HG02610 (cell line): ENCODE results near the gene MAGI1.
A peak's percentile ranks its signal among the peaks of the same experiment; 100 is the strongest.
"Not testable (repeated sequence)": the region's sequence is repeated elsewhere in the genome, so short reads cannot be mapped to it uniquely, and the experiment has no call there.

Source experiments
- ATAC-seq: cut with Tn5 transposase; IDR thresholded peaks from one replicate; pipeline ENCODE4 v1.9.1; 2021; ENCODE audit warnings: mild to moderate bottlenecking, moderate library complexity; ENCODE audit not compliant: unreplicated experiment

Gene MAGI1

DNA sequence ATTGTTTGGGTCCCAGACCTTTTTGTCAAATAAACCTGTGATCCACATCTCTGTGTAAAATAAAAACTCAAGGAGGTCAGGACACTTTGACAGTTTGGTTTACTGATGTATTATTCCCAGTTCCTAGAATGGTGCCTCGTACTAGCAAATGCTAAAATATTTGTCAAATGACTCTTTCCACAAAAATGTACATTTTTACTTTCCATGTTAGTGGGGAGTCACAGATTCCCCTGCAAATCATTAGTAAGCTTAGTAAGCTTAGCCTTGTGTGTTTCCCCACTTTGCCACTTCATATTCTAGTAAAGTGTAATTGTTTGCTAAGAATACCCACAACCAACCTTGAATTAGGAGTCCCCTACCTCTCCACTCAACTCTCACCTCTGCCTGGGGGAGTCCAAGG is 2.4 kb upstream of the MAGI1 start:
- no peak for ATAC-seq

DNA sequence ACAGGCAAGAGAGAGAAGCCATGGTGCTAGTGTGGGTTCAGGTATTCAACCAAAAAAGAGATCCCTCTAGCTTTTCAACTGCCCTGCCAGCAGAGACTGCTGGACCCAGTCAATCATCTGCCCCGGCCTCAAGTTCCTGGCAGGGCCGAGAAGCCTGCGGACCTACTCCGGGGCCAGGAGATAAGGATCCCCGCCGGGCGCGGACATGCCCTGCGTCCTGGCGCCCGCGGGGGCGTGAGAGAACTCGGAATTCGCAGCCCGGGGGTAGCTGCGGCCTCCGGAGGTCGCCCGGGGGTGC is 821 bp upstream of the MAGI1 start:
- no peak for ATAC-seq

DNA sequence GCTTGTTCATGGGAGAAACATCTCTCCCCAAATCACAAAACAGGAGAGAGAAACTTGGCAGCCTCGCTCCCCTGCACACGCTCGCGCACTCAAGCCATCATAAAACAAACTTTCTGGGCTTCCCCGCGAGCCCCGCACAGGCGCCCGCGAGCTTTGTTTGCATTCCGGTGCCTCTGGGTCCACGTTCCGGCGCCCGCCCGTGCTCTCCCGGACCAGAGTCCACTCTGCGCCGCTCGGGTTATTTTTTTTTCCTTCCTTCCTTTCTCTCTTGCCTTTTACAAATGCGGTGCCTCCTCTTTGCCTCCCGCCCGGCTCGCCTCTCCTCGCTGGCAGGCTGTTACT is 363 bp downstream of the MAGI1 start:
- peak; percentile 14 for ATAC-seq

DNA sequence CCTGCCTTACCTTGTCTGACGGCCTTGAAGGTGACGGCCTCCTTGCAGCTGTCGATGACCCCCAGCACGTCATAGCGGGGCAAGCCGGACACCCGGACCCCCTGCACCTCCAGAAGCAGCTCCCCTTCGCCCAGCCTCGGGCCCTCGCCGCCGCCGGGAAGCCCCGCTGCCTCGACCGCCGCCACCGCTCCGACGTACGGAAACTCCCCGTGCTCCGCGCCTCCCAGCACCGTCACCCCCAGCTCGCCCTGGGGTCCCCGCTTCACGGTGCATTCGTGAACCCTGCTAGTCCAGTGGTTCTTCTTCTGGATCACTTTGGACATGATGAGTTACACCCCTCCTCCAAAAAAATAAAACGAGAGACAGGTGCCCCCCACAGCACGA is 740 bp downstream of the MAGI1 start:
- no peak for ATAC-seq

DNA sequence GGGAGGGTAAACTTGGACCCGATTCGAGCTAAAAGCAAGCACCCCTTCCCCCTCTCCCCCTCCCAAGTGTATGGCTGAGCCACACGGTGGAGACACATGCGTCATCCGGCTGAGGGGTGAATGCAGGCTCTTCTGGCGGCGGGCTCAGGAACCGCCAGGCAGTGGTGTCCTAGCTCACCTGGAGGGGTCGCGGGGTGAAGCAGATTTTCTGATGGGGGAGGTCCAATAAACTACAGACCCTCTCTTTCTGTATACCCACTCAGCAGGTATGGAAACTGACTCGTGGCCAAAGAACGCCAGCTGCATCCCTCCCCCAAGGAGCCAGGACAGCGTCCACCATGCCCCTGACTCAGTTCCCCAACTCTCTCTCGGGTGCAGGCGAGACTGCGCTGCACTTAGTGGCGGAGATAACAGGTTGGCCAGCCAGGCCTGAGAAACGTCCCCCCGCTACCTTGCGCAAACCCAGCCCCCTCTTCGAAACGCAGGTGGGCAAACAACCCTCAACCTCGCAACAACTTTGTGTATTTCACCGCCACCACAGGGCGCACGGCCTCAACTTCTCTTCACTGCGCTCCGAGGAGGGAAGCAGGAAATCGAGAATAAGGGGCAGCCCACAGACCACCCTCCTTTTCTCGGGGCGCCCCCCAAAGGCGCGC is 1.3 kb downstream of the MAGI1 start:
- no peak for ATAC-seq

DNA sequence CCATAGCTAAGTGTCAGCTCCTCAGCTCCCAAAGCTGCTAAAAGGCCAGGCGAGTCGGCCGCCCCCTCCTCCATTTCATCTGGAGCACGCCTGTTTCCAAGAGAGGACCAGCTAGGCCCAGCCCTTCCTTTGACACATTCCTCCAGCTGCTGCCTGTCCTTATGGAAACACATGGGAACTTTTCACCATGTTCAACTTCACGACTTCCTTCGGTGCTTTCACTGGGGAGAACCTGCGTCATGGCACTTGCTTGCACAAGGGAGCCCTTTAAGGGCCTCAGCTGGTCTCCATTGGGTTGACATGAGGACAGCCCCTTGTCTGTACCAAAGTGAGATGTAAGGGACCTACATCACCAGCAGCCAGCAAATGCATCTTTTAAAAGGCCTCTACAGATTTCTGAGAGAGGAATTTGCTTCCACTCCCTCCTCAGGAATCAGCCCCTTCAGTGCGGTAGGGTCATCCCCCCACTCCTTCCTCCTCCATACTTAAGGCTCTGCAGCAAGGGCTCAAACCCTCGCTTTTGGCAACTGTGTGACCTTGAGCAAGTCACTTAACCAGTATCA is 2.1 kb downstream of the MAGI1 start:
- no peak for ATAC-seq

DNA sequence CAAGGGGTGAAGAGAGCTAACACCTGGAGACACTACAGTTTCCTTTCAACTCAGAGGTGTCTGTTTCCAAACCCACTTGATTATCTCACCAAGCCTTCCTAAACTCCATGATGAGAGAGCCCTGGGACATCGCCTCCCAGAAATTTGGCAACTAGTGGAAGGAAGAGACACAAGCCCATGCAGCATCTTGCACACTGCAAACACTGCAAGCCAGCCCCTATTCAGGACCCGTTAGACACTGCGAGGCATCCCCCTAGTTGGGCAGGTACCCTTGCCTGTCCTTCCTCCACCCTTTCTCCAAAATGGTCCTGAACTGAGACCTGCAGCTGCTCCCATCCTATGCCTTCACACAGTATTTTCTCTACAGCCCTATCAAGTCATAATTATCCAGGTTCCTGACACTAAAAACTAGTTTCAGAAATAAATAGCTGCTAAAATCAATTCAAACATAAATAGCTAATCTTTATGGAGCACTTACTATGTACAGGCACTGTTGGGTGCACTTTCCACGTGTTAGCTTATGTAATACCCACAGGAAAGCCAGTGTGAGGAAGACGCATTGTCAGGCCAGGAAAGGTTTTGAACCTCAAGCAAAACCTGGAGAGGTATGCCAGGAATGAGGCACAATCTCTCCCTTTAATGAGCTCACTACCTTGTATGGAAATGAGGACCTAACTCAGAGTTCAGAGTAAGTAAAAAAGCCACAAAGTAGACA is 2.8 kb downstream of the MAGI1 start:
- no peak for ATAC-seq

DNA sequence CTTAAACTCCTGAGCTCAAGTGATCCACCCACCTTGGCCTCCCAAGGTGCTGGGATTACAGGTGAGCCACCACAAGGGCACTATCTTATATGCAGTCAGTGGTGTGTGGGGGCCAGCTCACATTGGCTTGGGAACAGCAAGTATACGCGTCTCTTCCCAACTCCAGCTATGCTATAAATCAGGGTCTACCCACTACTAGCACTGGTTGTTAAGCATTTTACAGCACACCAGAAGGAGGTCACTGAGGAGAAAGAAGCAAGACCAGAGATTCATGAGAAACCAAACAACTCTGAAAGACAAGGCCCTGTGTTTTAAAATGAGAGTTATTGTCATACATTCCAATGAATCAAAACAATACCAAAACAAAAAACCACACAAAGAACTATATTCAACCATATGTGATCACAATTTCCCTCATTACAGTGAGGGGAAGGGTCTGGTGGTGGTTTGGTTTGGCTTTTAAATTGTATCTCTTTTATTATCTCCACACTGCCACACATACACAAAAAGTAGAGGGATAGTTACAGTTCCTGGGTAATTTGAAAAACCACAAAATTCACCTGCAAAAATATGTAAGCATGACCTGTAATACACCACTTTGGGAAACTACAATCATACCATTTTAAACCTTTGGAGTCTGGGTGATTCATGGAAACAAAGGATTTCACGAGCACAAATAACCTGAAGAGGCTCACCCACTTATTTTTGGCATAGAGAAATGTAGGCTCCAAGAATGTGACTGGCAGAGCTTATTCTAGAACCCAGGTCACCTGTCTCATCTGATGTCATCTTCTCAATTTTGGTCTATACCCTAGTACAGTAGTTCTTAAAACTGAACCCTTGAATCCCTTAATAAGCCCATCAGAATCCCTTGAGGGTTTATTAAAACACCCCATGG is 5.2 kb downstream of the MAGI1 start:
- peak; percentile 52 for ATAC-seq

DNA sequence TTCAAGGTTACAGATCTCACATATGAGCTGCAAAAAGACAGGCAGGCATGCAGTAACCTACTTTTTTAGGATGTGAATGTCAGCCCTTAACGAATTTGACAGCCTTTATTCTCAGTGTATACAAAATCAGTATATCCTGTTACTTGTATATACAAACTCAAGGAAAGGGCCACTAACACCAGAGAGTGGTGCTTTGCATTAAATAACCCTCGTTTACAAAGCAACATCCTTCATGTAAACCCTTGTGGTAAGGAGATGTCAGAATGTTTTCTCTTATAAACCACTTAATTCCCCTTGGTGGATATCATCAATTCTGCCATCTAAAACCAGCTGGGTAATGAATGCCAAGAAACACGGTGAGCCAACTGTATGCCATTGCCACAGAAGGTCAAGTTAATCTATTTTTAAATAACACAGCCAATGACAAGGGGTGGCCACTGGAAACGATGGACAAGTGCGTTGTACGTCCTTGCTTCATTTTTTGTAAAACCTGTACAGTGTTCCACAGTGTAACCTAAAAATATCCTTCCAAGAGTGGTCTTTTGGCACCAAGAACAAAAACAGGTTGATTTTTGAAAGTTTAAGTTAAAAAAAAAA is 7.5 kb downstream of the MAGI1 start:
- ATAC-seq = no peak

DNA sequence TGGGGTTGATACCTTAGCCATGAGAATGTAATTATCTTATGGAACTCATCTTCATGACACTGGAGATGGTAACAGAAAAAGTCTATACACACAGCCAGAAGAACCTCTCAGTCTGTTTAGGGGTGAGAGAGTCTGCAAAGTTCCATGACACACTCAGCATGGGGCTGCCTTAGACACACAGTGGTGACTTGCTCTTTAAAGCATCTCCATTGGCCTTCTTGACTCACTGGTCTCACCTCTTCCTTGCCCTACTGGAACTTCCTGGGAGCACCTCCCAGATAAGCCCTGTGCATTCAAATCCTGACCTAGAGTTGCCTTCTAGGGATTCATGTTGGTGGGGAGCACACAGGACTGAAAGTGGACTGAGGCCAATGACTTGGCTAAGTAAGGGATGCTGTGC is 9.3 kb downstream of the MAGI1 start:
- ATAC-seq = no peak

DNA sequence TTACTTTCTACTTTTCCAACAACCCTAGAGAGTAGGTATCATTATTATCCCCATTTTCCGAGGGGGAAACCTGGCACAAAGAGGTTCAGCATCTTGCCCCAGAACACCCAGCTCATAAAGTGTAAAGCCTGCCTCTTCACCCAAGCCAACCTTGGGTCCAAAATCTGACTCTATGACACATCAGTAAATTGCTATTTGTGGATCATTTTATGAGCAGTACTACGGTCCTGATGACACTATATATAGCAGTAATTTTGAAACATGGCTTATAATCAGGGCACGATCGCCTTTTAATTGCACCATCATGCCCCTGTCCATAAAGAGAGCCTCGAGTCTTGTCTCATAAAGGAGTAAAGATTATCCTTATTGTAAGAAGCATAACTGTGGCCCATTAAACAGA is 9.7 kb downstream of the MAGI1 start:
- no peak for ATAC-seq

DNA sequence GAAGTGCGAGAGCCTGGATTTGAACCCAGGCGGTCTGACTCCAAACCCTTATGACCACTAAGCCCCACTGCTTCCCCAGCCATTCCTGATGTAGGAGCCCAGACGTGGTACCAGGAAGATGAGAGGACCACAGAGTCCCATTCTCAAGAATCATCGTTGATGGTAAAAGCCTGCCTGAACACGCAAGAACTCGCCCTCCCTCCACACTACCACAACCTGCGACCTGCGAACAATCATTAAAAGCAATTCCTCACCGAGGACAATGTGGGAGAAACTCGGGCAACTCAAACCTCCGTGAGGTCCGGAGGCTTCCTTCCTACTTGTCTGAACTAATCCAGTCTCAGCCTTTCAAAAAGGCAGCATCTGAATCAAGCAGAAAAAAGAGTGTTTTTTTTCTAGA is 10.3 kb downstream of the MAGI1 start:
- ATAC-seq = no peak

DNA sequence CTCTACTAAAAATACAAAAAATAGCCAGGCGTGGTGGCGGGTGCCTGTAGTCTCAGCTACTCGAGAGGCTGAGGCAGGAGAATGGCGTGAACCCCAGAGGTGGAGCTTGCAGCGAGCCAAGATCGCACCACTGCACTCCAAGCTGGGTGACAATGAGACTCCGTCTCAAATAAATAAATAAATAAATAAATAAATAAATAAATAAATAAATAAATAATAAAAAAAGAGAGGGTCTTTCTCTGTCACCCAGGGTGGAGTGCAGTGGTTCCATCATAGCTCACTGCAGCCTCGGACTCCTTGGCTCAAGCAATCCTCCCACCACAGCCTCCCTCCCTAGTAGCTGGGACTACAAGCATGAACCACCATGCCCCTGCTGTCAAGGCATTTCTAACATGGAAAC is 11.6 kb downstream of the MAGI1 start:
- ATAC-seq = not testable (repeated sequence)

DNA sequence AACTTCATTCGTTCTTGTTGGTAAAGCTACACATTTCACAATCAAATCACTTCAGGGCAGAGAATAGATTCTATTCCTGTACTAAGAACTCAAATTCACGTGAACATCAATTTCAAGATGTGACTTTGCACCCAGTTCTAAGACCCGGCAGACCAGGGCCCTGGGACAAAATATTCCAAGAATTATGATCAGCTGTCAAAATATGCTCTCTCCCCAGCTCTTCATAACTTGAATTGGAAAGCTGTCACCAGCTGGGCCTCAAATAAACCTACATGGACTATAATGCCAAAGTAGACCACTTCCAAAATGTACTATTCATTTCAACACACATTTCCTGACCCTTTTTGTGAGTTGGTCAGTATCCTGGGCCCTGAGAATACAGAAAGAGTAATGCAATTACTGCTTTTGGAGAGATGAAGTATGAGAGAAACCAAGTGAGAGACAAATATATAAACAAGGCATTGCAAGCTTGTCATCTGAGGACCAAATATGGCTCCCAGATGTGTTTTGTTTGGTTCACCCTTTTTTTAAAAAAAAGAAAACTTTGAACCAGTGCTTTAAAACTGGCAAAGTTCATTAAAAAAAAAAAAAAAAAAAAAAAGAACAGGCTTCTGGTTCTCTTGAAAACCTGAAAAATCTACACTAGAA is 14.9 kb downstream of the MAGI1 start:
- ATAC-seq = no peak

DNA sequence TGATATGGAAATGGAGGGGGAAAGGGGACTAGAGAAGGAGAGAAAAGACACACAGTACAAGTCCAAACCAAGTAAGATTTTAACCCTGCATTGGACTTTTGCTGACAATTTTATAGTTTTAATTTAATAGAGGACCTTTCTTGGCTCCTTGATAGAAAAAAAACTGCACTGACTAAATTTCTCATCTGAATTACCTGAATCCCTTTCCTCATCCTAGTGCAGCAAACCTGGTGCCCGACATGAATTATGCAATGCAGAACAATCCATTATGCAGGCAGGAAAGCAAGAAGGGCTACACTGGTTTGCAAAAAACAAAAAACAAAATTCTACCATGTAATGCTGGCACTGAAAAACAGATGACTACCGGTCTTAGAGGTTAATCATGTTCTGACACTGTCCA is 15.5 kb downstream of the MAGI1 start:
- ATAC-seq = no peak

DNA sequence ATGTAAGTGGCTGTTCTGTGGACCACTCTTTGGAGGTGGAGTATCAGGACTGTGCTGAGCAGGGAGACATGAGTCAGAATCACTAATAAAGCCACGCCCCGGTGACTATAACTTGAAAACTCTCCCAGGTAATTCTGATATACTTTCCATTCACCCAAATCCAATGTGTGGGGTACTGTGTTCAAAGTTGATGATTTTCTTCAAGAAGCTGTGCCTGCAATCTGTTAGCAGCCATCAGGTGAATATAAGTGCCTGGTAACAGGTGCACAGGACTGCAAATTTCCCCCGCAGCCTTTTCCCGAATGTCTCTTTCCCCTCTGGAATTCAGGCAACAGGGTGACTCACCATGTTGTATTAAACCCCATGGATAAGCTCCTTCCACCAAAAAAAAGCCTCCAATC is 17.0 kb downstream of the MAGI1 start:
- ATAC-seq = no peak

DNA sequence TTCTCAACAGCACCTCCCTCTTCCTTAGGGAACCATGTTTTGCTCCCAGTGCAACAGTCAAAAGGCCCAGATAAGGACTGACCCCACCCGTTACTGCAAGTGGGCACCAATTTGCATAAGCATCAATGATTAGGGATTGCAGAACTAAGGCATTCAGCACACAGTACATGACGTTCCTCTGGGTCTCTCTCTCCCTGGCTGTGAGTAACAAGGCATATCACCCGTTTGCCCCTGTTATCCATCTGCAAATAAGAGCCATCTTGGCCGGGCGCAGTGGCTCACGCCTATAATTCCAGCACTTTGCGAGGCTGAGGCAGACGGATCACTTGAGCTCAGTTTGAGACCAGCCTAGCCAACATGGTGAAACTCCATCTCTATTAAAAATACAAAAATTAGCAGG is 18.8 kb downstream of the MAGI1 start:
- no peak for ATAC-seq

DNA sequence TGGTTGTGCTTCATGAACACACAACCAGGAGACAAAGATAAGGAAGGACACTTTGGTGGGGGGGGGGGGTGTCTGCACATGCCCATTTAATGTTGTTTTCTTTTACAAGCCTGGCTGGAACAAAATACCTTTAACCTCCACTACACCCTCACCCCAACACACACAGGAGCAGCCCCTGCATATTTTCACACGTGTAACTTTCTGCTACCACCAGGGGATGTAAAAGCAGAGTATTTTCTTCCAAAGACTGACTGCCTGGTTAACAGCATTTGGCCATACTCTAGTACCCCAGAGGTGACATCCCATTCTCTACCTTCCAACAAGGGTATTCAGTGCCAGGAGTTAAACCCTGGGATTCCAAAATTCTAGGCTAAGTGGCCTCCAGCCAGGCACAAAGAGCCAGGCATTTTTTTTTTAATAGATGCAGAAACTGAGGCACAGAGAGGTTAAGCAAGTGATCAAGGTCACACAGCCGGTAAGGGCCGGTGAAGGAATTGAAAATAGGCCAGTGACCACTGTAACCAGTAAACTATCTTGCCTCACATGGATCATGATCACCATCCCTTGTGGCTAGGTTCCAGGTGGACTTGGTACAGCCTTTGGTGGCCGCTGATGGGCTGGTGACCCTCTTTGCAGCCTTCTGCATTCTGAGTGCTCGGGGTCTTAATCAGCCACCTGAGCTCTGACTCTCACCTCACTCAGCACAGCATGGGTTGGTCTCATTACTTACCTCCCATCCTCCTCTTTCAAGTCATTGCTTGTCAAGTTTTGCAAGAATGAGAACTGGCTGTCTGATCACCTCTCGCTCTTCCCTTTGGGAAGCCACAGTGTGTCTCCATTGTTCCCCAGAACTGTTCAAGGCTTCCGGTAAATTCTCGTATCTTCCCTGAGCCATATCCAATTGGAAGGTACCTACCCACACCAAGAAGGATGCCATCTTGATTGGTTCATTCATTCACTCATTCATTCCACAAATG is 20.4 kb downstream of the MAGI1 start:
- no peak for ATAC-seq

DNA sequence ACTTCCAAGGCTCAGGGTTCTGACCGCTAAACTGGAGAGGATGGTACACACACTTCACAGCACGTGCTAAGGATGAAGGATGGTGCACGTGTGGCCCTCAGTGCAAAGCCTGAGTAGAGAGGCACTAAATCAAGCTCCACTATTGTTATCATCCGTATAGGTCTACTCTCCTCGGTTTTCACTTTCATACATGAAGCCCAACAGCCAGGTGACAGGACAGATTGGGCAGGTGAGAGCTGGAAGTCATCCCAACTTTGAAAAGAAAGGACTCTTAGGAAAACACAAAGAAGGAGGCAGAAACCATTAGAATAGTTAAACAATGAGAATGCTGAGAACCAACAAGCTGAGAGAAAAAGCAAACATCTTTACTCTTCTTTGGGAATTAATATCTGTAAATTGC is 21.1 kb downstream of the MAGI1 start:
- no peak for ATAC-seq

DNA sequence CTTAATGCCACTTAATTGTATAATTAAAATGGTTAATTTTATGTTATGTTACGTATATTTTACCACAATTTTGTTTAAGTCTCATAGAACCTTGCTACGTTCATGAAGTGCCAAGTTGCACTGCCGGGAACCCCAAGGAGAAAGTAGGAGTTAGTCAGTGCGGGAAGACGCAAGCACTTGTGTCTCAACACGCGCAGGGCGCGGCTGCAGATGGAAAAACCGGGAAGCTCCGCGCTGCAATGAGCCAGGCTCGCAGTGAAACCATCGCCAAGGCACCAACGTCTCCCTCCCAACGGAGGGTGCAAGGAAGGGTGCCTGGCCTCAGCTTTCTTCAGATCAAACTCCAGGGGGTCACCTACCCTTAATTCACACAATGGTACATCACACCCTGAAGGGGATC is 21.6 kb downstream of the MAGI1 start:
- ATAC-seq = no peak
